Measurements from ENCODE around the gene PNP. TPM values are rescaled to one million over a fixed set of nuclear protein-coding genes. Genes with fewer than 3 reads are reported as not detected.
"Not testable (repeated sequence)": the region's sequence is repeated elsewhere in the genome, so short reads cannot be mapped to it uniquely, and the experiment has no call there.

The PNP gene
- total RNA-seq, 1 donor from 2014 or later, result 3.1 TPM

DNA sequence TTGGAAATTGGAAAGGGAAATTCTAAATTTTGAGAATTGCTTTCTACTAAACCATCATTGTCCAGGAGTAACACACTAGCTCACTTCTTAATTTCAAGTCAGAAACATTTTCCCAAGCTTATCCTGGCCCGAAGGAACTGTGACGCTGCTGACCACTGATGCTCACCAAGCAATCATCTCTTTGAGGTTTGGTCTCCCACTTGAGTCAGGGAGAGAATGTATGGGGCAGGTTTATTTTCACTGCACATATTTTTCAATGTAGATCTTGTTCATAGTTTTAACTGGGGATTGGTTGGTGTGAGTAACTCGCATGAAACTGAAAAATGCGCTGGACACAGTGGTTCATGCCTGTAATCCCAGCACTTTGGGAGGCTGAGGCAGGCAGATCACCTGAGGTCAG lies 23.3 kb downstream of the PNP start:
- DNase-seq, result no peak

DNA sequence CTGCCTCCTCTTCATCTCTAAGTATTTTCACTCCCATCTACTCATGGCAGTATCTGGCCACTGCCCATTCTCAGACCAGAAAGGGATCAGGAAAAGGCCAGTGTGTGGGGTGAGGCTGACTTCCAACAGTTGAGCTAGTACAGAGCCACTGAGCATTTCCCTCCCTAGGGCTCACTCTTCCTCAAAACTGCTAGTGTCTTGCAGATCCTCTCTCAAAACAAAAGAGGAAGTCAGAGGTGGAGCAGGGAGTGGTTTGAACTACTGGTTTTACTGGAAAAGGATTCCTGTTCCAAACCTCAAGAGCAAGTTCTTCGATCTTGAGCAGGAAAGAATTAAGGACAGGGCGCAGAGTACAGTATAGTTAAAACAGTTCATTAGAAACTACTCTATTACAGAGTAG lies 24.4 kb downstream of the PNP start:
- no peak for DNase-seq

DNA sequence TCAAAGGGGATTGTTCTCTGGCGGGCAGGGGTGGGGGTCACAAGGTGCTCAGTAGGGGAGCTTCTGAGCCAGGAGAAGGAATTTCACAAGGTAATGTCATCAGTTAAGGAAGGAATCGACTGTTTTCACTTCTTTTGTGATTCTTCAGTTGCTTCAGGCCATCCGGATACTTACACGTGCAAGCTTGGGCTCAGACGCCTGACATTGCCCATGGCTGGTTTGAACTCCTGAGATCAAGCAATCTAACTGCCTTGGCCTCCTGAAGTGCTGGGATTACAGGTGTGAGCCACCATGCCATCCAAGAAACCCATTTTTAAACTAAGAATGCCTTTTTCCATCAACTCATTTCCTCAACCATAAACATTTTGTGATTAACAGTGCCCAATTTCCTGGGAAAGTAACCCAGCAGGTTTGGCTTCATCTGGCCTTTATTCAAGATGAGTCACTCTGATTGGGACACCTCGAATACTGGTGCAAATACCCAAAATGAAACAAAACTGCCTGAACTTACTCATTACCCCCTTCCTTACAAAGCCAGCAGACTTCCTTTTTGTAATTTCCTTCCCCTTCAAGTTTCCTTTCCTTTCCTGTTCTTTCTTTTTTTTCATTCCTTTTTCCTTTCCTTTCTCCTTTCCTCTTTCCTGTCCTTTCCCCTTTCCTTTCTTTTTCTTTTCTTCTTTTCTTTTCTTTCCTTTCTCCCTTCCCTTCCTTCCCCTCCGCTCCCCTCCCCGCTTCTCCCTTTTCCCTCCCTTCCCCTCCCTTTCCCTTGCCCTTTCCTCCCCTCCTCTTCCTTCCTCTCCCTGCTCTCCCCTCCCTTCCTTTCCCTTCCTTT lies 25.9 kb downstream of the PNP start:
- DNase-seq, result no peak

DNA sequence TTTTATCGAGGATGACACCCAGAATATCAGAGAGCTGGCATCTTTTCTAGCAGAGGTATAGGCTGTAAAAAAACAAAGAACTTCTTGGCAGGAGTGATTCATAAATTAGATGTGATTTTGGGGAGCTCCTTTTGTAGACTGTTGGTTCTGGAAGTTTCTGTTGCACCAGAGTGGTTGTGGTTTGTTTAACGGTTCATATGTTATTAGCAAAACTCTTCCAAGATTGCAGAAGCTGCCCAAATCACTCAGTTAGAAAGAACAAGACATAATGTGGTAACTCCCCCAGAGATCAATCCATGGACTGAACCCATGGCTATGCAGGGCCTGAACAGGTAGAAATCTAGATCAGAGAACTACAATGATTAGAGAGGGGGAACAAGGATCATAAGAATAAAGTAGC lies 29.4 kb downstream of the PNP start:
- DNase-seq, result no peak

DNA sequence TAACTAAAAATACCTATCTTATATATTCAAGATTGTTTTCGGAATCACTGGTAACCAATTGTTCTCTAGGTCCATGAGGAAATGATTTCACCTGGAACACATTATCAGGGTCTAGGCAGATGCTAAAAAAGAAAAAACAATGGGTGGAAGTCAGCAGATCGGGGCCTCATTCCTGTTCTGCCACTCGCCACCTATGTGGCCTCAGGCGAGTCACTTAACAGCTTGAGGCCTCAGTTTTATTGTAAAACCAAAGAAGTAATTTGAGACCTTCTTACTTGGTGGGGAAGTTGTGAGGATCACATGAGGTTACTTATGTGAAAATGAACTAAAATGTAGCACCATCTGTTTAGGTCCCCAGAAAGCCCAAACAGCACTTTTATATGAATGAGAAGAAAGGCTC lies 29.9 kb downstream of the PNP start:
- no peak for DNase-seq

DNA sequence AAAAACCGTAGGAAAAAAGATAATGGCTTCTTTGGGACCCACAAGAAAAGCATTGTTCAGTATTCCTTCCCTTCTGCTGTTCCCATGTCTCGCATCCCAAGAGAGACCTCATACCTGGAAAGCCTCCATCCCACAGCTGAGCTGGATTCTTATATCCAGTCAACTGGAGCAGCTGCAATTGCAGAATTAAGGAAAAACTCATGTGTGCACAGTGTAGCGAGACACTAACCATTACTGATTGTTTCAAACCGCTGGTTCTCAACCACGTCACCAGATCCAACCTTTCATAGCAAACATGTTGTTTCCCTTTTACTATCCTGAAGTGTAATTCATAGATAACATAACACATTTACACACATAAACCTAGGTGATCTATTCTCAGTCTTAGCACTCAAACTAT lies 30.7 kb downstream of the PNP start:
- no peak for DNase-seq

DNA sequence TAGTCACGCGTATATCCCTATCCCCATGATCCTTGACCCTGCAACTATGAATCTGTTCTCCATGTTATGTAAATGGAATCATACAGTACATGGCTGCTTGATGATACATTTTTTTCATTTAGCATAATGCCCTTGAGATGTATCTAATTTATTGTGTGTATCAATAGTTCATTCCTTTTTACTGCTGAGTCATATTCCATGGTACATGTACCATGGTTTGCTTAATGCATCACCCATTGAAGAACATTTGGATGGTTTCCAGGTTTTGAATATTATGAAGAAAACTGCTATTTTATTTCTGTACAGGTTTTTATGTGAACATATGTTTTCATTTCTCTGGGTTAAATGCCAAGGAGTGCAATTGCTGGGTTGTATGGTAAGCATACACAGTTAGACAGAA lies 32.1 kb downstream of the PNP start:
- no peak for DNase-seq

DNA sequence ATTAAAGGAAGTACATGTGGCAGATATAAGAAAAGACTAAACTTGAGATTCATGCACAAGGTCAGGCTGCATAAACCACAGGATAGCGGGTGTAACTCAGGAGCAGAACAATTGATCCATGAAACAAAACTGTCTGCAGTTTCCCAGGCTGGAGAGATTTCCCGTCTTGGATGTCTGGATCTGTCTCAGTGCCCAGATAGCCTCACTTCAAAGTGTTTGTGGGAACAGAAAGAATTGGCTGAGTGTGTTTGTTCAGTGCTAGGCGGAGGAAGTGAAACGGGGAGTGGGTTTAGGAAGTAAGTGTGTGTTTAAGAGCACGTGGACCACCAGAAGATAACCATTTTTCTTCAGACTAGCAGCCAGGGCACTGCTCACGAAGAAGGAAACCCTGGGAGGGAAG lies 34.7 kb downstream of the PNP start:
- DNase-seq, result no peak

DNA sequence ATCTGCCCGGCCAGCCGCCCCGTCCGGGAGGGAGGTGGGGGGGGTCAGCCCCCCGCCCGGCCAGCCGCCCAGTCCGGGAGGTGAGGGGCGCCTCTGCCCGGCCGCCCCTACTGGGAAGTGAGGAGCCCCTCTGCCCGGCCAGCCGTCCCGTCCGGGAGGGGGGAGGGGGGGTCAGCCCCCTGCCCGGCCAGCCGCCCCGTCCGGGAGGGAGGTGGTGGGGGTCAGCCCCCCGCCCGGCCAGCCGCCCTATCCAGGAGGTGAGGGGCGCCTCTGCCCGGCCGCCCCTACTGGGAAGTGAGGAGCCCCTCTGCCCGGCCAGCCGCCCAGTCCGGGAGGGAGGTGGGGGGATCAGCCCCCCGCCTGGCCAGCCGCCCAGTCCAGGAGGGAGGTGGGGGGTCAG lies 37.1 kb downstream of the PNP start:
- not testable (repeated sequence) for DNase-seq

DNA sequence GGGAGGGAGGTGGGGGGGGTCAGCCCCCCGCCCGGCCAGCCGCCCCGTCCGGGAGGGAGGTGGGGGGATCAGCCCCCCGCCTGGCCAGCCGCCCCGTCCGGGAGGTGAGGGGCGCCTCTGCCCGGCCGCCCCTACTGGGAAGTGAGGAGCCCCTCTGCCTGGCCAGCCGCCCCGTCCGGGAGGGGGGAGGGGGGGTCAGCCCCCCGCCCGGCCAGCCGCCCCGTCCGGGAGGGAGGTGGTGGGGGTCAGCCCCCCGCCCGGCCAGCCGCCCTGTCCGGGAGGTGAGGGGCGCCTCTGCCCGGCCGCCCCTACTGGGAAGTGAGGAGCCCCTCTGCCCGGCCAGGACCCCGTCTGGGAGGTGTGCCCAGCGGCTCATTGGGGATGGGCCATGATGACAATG lies 37.5 kb downstream of the PNP start:
- not testable (repeated sequence) for DNase-seq

DNA sequence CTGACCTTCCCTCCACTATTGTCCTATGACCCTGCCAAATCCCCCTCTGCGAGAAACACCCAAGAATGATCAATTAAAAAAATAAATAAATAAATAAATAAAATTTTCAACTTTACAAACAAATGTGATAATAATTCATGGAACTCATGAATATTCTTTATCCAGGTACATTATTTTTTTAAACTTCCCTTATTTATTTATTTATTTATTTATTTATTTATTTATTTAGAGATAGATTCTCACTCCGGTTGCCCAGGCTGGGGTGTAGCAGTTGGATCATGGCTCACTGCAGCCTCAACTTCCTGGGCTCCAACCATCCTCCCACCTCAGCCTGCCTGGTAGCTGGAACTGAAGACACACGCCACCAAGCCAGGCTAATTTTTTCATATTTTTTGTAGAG lies 38.3 kb downstream of the PNP start:
- not testable (repeated sequence) for DNase-seq

DNA sequence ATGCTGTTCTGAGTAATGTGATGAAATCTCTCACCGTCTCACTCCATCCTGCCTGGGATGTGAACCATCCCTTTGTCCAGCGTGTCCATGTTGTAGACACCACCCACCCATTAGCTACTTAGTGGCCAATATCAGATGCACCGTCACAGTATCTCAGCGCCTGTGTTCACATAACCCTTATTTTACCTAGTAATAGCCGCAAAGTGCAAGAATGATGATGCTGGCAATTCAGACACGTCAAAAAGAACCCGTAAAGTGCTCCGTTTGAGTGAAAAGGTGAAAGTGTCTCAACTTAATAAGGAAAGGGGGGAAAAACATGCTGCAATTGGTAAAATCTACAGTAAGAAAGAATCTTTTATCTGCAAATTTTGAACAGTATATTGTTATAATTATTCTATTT lies 39.2 kb downstream of the PNP start:
- no peak for DNase-seq

DNA sequence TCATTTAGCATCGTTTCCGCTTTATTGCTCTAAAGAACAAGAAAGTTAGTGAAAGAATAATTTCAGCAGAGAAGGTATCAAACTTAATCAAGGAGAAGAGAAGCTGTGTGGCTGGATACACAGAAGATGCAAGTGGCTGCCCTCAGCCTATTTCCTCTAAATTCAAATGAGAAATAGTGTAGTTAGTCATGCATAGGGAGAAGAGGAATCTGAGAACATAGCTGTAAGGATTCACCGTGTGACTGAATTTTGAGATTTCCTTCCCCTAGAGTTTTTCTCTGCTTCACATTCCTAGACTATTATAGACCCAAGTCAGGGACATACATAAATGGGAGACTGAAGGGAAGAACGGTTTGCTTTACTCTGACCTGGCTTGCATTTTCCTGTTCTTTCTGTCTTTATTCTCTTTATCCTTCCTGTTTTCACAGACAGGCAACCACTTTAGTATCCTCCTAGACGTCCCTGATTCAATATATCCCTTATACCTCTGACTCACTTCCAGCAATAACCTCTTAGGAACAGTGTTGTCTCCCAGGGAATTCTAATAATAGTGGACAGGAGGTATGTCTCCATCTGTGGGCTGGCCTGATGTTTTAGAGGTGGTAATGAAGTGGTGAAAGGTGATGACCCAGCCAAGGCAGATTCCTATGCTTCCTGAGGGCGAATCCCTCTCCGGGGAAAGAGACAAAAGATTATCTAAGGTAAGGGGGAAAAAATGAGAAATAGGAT lies 43.1 kb downstream of the PNP start:
- DNase-seq, result no peak

DNA sequence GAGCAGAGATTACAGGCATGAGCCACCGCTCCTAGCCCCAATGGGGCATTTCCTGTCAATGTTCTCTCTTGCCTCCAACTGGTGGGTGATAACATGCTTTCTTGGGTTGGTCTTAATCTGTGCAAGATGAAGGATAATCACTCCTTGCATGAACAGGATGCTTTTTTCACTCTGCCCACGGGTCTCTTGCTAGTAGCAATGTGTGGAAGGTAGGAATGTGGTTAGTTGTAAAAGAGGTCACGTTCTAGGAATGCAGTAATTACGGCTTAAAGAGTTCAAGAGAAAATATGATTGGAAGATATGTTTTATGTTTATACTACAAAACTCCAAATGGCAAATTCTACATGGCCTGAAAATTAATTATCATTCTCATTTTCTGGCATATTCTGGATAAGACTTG lies 46.6 kb downstream of the PNP start:
- no peak for DNase-seq

DNA sequence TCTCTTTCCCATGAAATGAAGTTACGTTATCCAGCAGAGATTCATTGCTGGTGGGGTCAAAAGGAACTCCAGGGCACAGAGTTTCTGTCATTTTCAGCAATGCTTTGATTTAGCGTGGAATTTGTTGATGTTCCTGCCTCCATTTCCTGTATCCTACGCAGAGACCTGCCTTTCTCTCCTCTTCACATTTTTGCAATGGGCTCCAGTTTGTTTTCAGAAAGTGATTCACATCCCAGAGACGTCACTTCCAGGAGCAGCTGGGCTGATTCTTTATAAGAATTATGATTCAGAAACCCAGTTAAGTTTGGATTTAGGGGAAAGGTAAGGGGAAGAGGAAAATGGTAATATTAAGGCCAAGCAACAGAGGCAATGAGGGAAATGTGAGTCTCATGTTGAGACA lies 47.7 kb downstream of the PNP start:
- DNase-seq, result no peak

DNA sequence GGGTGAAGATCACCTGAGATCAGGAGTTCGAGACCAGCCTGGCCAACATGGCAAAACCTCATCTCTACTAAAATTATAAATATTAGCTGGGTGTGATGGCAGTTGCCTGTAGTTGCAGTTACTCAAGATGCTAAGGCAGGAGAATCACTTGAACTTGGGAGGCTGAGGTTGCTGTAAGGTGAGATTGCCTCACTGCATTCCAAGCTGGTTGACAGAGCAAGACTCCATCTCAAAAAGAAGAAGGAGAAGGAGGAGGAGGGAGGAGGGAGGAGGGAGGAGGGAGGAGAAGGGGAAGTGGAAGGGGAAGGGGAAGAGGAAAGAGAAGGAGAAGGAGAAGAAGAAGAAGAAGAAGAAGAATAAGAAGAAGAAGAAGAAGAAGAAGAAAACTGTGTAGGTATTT lies 53.1 kb downstream of the PNP start:
- no peak for DNase-seq

DNA sequence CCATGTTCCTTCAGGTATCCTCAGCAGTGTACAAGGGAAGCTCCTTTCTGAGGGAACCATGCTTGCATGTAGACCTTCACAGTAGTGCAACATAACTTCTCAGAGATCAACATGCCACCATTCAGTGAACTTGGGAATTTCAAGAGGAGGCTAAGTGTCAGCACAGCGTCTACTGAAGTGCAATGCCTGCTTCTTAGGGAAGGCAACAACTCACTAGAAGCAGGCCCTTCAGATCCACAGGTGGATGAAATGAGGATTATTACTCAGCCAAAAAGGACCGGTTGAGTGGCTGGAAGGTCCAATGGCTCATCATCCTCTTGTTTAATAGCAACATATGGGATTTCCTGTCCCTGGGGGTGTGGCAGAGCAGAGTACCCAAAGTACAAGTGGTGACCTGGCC lies 54.8 kb downstream of the PNP start:
- DNase-seq, result no peak

Other genes starting within 250 kb of the PNP start
- not detected for gene OR11H6, start 245.7 kb upstream of the PNP start, total RNA-seq
- not detected for gene OR11H7, start 240.4 kb upstream of the PNP start, total RNA-seq
- gene OR11H4, start 230.1 kb upstream of the PNP start, total RNA-seq, result not detected
- gene TTC5, start 163.5 kb upstream of the PNP start, total RNA-seq, result 41.3 TPM
- 86.3 TPM for gene CCNB1IP1, start 136.1 kb upstream of the PNP start, total RNA-seq
- 17.2 TPM for gene PARP2, start 125.8 kb upstream of the PNP start, total RNA-seq
- 8.4 TPM for gene TEP1, start 55.9 kb upstream of the PNP start, total RNA-seq
- 0.31 TPM for gene KLHL33, start 33.2 kb upstream of the PNP start, total RNA-seq
- 36.8 TPM for gene OSGEP, start 14.6 kb upstream of the PNP start, total RNA-seq
- 56.9 TPM for gene APEX1, start 14.2 kb upstream of the PNP start, total RNA-seq
- gene PIP4P1, start 8.0 kb upstream of the PNP start, total RNA-seq, result 26.0 TPM
- not detected for gene RNASE10, start 36.1 kb downstream of the PNP start, total RNA-seq
- not detected for gene RNASE9, start 91.6 kb downstream of the PNP start, total RNA-seq
- gene RNASE11, start 118.6 kb downstream of the PNP start, total RNA-seq, result not detected
- gene RNASE12, start 122.0 kb downstream of the PNP start, total RNA-seq, result not detected
- not detected for gene OR6S1, start 172.3 kb downstream of the PNP start, total RNA-seq
- gene RNASE4, start 215.2 kb downstream of the PNP start, total RNA-seq, result 2.2 TPM
- 0.16 TPM for gene ANG, start 219.4 kb downstream of the PNP start, total RNA-seq

Measured in occipital lobe (tissue), 2 donors.